ENCODE results near the gene C6orf89. TPM values are rescaled to one million over a fixed set of nuclear protein-coding genes. Genes with fewer than 3 reads are reported as not detected.

C6orf89 gene
- total RNA-seq, 1 experiment from 2014 or later = 32.9 TPM

- ATAC-seq = no peak
- no peak overlapping the region for H3K4me3 ChIP-seq (replicated peaks in 1 of 2; ENCODE audit: low read depth in 1 of 2, low read length in 2 of 2)
- no peak for DNase-seq (ENCODE audit: low read depth, low spot score)
- no peaks in the 10 kb centered on the region for H3K9me3 ChIP-seq (ENCODE audit: control insufficient read depth in 1 of 2, insufficient read depth in 1 of 2, low read depth in 1 of 2, low read length in 2 of 2)
- H3K4me1 ChIP-seq (ENCODE audit: control insufficient read depth in 1 of 2, insufficient read depth in 2 of 2, low read length in 2 of 2) = peaks cover 3 to 14% of the 10 kb centered on the region in 2 experiments; a peak in 3 of 4 replicates
- ChIA-PET POLR2A (no interaction called here), CTCF (no interaction called here), RAD21 (ENCODE audit: low non-redundant PET in 1 of 2, low total read pairs in 2 of 2, uncharacterized antibody in 2 of 2, unreplicated experiment in 2 of 2) (no interaction called here)
- H3K27me3 ChIP-seq (ENCODE audit: insufficient read depth, low read length) = no peaks in the 10 kb centered on the region
- peaks cover 31 to 47% of the 10 kb centered on the region in 2 experiments for H3K36me3 ChIP-seq (ENCODE audit: control insufficient read depth in 1 of 2, insufficient read depth in 2 of 2, low read length in 2 of 2)
- H3K27ac ChIP-seq (ENCODE audit: low read depth, low read length) = no peak overlapping the region
- H3K4me2 ChIP-seq (ENCODE audit: low read length) = no peak overlapping the region
- H3K79me2 ChIP-seq (ENCODE audit: insufficient read depth, low read length) = no peaks in the 10 kb centered on the region; the same call in 1 of the 2 replicates
- BruUV-seq (replicated peaks) = no TSS peak
- TF ChIP-seq FOSL1 (IDR thresholded peaks at IDR 0.05; ENCODE audit: low read depth) (no peak), ELF1 (IDR thresholded peaks at IDR 0.05; ENCODE audit: borderline replicate concordance, low read depth) (no peak), MAX (IDR thresholded peaks at IDR 0.05) (no peak), SRF (IDR thresholded peaks at IDR 0.05; ENCODE audit: low read depth) (no peak), JUND (IDR thresholded peaks at IDR 0.05) (no peak), CEBPB (IDR thresholded peaks at IDR 0.05; ENCODE audit: low read depth) (no peak), ZNF274 (IDR thresholded peaks at IDR 0.05; ENCODE audit: low read depth, low read length) (no peak), EGR1 (IDR thresholded peaks at IDR 0.05; ENCODE audit: low read depth) (no peak), YY1 (IDR thresholded peaks at IDR 0.05; ENCODE audit: extremely low read depth, insufficient replicate concordance, low read depth, low read length) (no peak), CBX3 (IDR thresholded peaks at IDR 0.05; ENCODE audit: low read depth) (no peak), SIN3A (IDR thresholded peaks at IDR 0.05; ENCODE audit: low read depth) (no peak), TCF7L2 (IDR thresholded peaks at IDR 0.05; ENCODE audit: borderline replicate concordance, extremely low read depth, insufficient read depth, insufficient read length) (no peak)
- no peaks in the 10 kb centered on the region for H3K9me2 ChIP-seq (ENCODE audit: insufficient read depth)
- intact Hi-C loops (cut with micrococcal nuclease) = no loop called here
- no peaks in the 10 kb centered on the region for H4K20me1 ChIP-seq (ENCODE audit: insufficient read depth)
- no peak overlapping the region for H3K9ac ChIP-seq (ENCODE audit: low read length)
- no peak overlapping the region for H2AFZ ChIP-seq (ENCODE audit: low read depth, low read length, poor library complexity, severe bottlenecking)
Measured at GRCh38 chr6:36967301-36967700, 81.5 kb downstream of the C6orf89 start.

GRCh38 chr6:36967757-36968156 is 82.0 kb downstream of the C6orf89 start:
- ATAC-seq = no peak
- CTCF ChIA-PET = no interaction called here
- peaks cover 3 to 14% of the 10 kb centered on the region in 2 experiments; a peak in 3 of 4 replicates for H3K4me1 ChIP-seq (ENCODE audit: control insufficient read depth in 1 of 2, insufficient read depth in 2 of 2, low read length in 2 of 2)
- no TSS peak for BruUV-seq (replicated peaks)
- no peak overlapping the region for H3K4me3 ChIP-seq (replicated peaks in 1 of 2; ENCODE audit: low read depth in 1 of 2, low read length in 2 of 2)
- no peaks in the 10 kb centered on the region for H3K9me3 ChIP-seq (ENCODE audit: control insufficient read depth in 1 of 2, insufficient read depth in 1 of 2, low read depth in 1 of 2, low read length in 2 of 2)
- RAD21 ChIA-PET (ENCODE audit: low non-redundant PET in 1 of 2, low total read pairs in 2 of 2, uncharacterized antibody in 2 of 2, unreplicated experiment in 2 of 2) = no interaction called here
- H4K20me1 ChIP-seq (ENCODE audit: insufficient read depth) = no peaks in the 10 kb centered on the region
- H3K36me3 ChIP-seq (ENCODE audit: control insufficient read depth in 1 of 2, insufficient read depth in 2 of 2, low read length in 2 of 2) = peaks cover 36 to 51% of the 10 kb centered on the region in 2 experiments
- H3K9ac ChIP-seq (ENCODE audit: low read length) = no peak overlapping the region
- no peak for TF ChIP-seq ZNF274 (IDR thresholded peaks at IDR 0.05; ENCODE audit: low read depth, low read length)
- TF ChIP-seq CEBPB (IDR thresholded peaks at IDR 0.05; ENCODE audit: low read depth) = no peak
- no peak for TF ChIP-seq FOSL1 (IDR thresholded peaks at IDR 0.05; ENCODE audit: low read depth)
- no peak for TF ChIP-seq SRF (IDR thresholded peaks at IDR 0.05; ENCODE audit: low read depth)
- TF ChIP-seq EGR1 (IDR thresholded peaks at IDR 0.05; ENCODE audit: low read depth) = no peak
- no peak for TF ChIP-seq YY1 (IDR thresholded peaks at IDR 0.05; ENCODE audit: extremely low read depth, insufficient replicate concordance, low read depth, low read length)
- no peaks in the 10 kb centered on the region for H3K27me3 ChIP-seq (ENCODE audit: insufficient read depth, low read length)
- no peak overlapping the region for H2AFZ ChIP-seq (ENCODE audit: low read depth, low read length, poor library complexity, severe bottlenecking)
- DNase-seq (ENCODE audit: low read depth, low spot score) = no peak
- H3K27ac ChIP-seq (ENCODE audit: low read depth, low read length) = no peak overlapping the region
- no peaks in the 10 kb centered on the region; the same call in 1 of the 2 replicates for H3K79me2 ChIP-seq (ENCODE audit: insufficient read depth, low read length)
- intact Hi-C loops (cut with micrococcal nuclease) = no loop called here
- H3K9me2 ChIP-seq (ENCODE audit: insufficient read depth) = no peaks in the 10 kb centered on the region
- no peak overlapping the region for H3K4me2 ChIP-seq (ENCODE audit: low read length)
- POLR2A ChIA-PET = no interaction called here

All from HCT116 (cell line).